AG04450 (cell line): Measurements from ENCODE around the gene KRT78. TPM values are rescaled to one million over a fixed set of nuclear protein-coding genes. Genes with fewer than 3 reads are reported as not detected.
"Not testable (repeated sequence)": the region's sequence is repeated elsewhere in the genome, so short reads cannot be mapped to it uniquely, and the experiment has no call there.

ENCODE experiments used
- CTCF ChIA-PET: fragments of 300-600, 350-600 bp; formaldehyde crosslinking; extraction: SDS; loops from one replicate; lab custom pipeline; 2022; ENCODE audit warnings: antibody characterized with exemption, inconsistent platforms; lab: Charles Lee
- POLR2A ChIA-PET: fragments of 350-600 bp; formaldehyde crosslinking; extraction: SDS; loops from one replicate; lab custom pipeline; 2021; ENCODE audit warnings: antibody characterized with exemption, inconsistent platforms; lab: Yijun Ruan, JAX
- DNase-seq: peaks from one replicate; pipeline ENCODE4 v3.0.0-alpha.2; 2011; ENCODE audit warnings: low read depth, low spot score
- H3K27ac ChIP-seq: one replicate; pipeline ENCODE4 v1.5.1; 2012; ENCODE audit warnings: low read depth, low read length, control low read depth
- H3K27me3 ChIP-seq: one replicate; pipeline ENCODE4 v1.6.0; 2012; ENCODE audit warnings: low read length; ENCODE audit not compliant: control insufficient read depth, insufficient read depth
- H3K4me3 ChIP-seq: 2 replicates; pipeline ENCODE4 v1.5.1; 2011; ENCODE audit warnings: mild to moderate bottlenecking, low read depth, low read length, control low read depth
- H3K9me3 ChIP-seq: 2 replicates; pipeline ENCODE4 v1.5.1; 2012; ENCODE audit warnings: low read length; ENCODE audit not compliant: control insufficient read depth, insufficient read depth
- CTCF ChIP-seq: IDR thresholded peaks from 2 replicates; pipeline ENCODE4 v1.5.1; 2011; ENCODE audit warnings: low read depth, low read length, control low read depth, inconsistent platforms
- polyA plus RNA-seq: library from polyadenylated mRNA; depleted of rRNA; stranded (reverse); fragments of >200 nt; gene quantifications from 2 replicates; pipeline ENCODE4 v1.2.3, GENCODE V29; 2011

KRT78 gene
- polyA plus RNA-seq, 1 experiment, result not detected

GRCh38 chr12:52892207-52892852 lies 43.5 kb upstream of the KRT78 start:
- TF ChIP-seq CTCF, result no peak
- DNase-seq, result no peak
- CTCF ChIA-PET, result interaction anchor here (0.6 to 0.9 kb wide), 2 partner anchors 13 to 88 kb away, joined by 3 read pairs; no protein-coding TSS in a partner anchor
- POLR2A ChIA-PET, result no interaction called here
- no peaks in the 10 kb centered on the region for H3K9me3 ChIP-seq
- H3K27me3 ChIP-seq, result peaks cover 5% of the 10 kb centered on the region
- no peak overlapping the region for H3K4me3 ChIP-seq
- no peak overlapping the region for H3K27ac ChIP-seq

- DNase-seq, result no peak
- no peak overlapping the region for H3K27ac ChIP-seq
- POLR2A ChIA-PET, result no interaction called here
- H3K4me3 ChIP-seq, result no peak overlapping the region
- CTCF ChIA-PET, result no interaction called here
- no peaks in the 10 kb centered on the region for H3K9me3 ChIP-seq
- peaks cover 5% of the 10 kb centered on the region for H3K27me3 ChIP-seq
- TF ChIP-seq CTCF, result no peak
Observed at GRCh38 chr12:52891044-52891443, 42.2 kb upstream of the KRT78 start.

GRCh38 chr12:52890417-52890816 lies 41.6 kb upstream of the KRT78 start:
- DNase-seq, result no peak
- TF ChIP-seq CTCF, result no peak
- Histone ChIP-seq H3K27me3 (peaks cover 5% of the 10 kb centered on the region), H3K9me3 (no peaks in the 10 kb centered on the region), H3K4me3 (no peak overlapping the region), H3K27ac (no peak overlapping the region)
- POLR2A ChIA-PET, result no interaction called here
- CTCF ChIA-PET, result interaction anchor here (1.7 to 15.3 kb wide), 2 partner anchors 10 to 92 kb away, joined by 6 to 1204 read pairs; no protein-coding TSS in a partner anchor

- no peak overlapping the region for H3K4me3 ChIP-seq
- no peaks in the 10 kb centered on the region for H3K9me3 ChIP-seq
- POLR2A ChIA-PET, result interaction anchor here (1.9 kb wide), 1 partner anchor 96 kb away, joined by 7 read pairs; no protein-coding TSS in a partner anchor
- TF ChIP-seq CTCF, result peak; percentile 96
- DNase-seq, result no peak
- CTCF ChIA-PET, result interaction anchor here (0.6 to 15.3 kb wide), 69 partner anchors 10 to 1451 kb away, joined by 3 to 1204 read pairs (median 4); partner anchors contain the start of genes EIF4B, KRT18 and KRT8
- H3K27ac ChIP-seq, result no peak overlapping the region
- H3K27me3 ChIP-seq, result no peaks in the 10 kb centered on the region
Observed at GRCh38 chr12:52884526-52885293, 35.9 kb upstream of the KRT78 start.

- CTCF ChIA-PET, result interaction anchor here (0.5 to 15.3 kb wide), 34 partner anchors 9 to 857 kb away, joined by 3 to 1204 read pairs (median 9); no protein-coding TSS in a partner anchor
- H3K9me3 ChIP-seq, DNase-seq, H3K4me3 ChIP-seq, H3K27ac ChIP-seq, POLR2A ChIA-PET, H3K27me3 ChIP-seq: not testable (repeated sequence)
Observed at GRCh38 chr12:52880499-52880898, 31.7 kb upstream of the KRT78 start.
